ENCODE results near the gene SLC7A7.

GRCh38 chr14:22842211-22843122, 27.2 kb upstream of the SLC7A7 start:
- no peak for TF ChIP-seq CTCF (conservative IDR thresholded peaks at IDR 0.05 in 1 of 2, IDR thresholded peaks at IDR 0.05 in 1 of 2; ENCODE audit: low read depth in 1 of 2, low read length in 2 of 2)
- TF ChIP-seq EZH2 (IDR thresholded peaks at IDR 0.05; ENCODE audit: low read length, missing control alignments): no peak

Measured in fibroblast of lung (primary cell).